HPDE6-E6E7 (cell line): ENCODE measurements around the gene THRAP3.

Source experiments
- DNase-seq: peaks from one replicate; pipeline ENCODE4 v3.0.0; 2011; ENCODE audit warnings: missing footprints; ENCODE audit errors: extremely low spot score

The THRAP3 gene

DNA sequence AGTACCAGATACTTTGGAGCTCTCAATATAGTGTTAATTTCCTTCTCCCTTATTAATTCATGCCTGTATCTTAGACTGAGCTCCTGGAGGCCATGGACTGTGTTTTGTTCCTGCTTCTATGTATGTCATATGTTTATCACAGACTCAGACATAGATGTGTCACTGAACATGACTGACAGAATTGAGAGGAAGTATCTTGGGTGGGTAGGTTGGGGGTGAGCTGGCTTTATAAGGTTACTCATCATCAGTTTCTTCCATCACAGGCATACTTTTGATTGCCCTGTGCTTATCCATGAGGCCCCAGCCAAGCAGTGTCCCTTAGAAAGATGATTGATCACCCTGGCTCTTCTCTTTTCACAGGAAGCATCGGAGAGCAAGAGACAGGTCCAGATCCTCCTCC is 76.3 kb downstream of the THRAP3 start:
- no peak for DNase-seq

DNA sequence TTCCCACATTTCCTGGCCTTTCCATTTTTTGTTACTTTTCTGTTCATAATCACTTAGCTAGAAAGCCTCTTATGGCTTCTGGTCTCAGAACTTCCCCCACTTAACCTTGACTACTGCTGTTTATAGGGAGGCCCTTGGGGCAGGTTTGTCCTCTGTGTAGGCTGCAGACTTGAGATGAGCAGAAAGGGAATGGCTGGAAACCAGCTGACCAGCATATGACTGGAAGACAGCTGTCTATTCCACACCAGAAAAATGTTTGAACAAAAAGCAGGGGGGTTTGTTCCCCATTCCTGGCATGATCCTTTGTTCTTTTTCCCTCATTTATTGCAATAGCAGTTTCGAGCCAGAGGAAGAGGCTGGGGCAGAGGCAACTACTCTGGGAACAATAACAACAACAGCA is 77.0 kb downstream of the THRAP3 start:
- DNase-seq = no peak

DNA sequence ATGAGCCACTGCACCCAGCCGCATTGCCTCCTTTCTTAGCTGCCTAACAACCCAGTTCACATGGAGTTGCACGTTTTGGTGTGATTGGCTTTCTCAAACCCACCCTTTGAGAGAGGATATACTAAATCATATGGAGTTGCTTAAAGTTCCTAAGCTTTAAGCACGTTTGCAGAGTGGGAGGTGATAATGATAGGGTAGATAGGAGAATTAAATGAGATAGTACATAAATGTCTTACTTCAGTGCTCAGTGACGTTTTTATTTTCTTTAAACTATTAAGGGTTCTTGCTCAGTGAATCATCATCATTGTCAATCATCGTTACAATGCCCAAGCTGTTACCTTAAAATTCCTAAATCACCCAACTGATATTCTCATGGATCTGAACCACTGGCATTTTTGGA is 79.0 kb downstream of the THRAP3 start:
- no peak for DNase-seq

DNA sequence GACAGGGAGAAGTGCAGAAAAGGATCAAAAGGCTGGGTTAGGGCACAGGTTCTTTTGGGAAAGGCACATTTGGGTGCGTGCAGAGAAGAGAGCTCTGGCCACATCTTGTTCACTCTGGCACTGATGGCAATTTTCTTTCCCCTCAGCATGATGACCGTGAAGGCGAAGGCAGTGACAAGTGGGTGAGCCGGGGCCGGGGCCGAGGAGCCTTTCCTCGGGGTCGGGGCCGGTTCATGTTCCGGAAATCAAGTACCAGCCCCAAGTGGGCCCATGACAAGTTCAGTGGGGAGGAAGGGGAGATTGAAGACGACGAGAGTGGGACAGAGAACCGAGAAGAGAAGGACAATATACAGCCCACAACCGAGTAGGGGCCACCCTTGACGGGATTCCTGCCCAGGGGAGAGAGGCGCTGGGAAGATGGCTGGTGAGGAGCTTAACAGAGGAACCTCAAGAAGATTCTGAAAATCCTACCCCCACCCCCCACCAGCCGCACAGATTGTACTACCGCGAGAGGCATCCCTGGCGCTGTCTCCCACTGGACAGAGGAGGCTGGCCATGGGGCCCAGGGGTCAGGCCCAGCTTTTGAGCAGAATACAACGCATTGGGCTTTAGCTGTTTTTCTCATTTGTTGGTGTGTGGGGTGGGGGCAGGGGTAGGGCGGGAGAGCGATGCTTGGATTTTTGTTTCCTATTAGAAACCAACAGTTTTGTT is 79.6 kb downstream of the THRAP3 start:
- no peak for DNase-seq

DNA sequence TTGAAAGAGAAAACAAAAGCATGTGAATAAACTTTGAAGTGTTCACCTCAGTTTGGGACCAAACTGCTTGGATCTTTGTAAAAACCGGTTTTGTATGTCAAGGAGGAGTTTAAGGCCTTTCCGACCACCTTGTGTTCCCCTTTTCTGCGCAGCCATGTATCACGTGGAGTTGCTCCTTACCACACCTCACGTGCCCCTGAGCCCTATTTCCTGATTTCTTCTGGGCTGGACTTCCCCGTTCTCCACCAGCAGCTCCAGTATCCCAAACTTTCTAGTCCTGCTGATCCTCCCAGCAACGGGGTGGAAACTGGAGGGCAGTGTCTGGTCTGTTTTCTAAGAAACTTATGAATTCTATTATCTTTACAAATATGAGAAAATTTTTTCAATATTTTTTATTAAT is 80.3 kb downstream of the THRAP3 start:
- no peak for DNase-seq

DNA sequence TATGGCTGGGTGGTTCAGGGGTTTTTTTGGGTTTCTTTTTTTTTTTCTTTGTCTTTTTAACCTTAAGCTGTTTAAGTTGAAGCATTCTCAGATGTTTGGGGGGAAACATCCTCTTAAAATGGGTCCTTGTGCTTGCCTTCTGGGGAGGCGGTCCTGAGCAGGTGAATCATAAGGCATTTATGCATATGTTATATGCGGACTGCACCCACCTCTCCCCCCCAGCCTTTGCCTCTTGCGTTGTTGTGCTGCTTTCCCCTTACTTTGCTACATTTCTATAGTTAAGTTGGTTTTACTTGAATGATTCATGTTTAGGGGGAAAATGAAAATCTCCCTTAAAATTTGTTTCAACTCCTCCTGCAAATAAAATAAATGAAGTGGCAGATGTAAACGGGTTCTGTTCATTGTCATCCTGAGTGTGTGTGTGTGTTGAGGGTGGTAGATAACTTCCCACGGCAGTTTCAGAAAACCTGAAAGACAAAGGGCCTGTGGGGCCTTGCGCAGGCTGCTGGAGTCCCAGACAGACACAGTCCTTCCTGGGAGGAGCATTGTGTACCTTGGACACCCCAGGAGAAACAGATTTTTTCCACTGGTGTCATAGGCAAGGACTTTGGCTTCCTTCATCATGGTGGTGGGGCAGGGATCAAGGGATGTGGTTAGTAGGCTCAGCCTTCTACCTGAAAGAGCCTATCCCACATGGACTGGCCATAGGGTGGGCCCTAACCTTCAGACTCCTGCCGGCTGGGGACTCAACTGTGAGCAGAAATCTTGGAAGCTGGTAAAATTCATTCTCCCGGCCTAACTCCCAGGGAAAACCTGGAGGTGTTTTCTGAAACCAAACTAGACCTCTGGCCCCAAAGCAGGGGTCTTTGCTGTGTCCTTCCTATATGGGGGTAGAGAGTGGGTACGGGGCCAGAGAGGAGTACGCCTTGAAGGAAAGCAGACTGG is 81.0 kb downstream of the THRAP3 start:
- no peak for DNase-seq

DNA sequence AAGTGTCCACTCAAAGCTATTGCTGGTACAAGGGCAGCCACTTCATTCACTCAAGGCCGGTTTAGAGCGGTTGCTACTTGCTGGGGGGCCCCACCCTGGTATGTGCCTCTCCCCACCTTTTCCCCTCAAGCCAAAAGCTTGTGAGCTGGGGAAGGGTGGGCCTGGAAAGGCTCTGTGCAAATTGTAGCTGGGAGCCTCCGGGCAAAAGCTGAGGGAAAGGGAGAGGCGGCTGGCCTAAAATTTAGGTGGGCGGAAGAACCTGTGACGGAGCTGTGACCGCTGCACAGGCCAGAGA is 81.6 kb downstream of the THRAP3 start:
- DNase-seq = no peak

DNA sequence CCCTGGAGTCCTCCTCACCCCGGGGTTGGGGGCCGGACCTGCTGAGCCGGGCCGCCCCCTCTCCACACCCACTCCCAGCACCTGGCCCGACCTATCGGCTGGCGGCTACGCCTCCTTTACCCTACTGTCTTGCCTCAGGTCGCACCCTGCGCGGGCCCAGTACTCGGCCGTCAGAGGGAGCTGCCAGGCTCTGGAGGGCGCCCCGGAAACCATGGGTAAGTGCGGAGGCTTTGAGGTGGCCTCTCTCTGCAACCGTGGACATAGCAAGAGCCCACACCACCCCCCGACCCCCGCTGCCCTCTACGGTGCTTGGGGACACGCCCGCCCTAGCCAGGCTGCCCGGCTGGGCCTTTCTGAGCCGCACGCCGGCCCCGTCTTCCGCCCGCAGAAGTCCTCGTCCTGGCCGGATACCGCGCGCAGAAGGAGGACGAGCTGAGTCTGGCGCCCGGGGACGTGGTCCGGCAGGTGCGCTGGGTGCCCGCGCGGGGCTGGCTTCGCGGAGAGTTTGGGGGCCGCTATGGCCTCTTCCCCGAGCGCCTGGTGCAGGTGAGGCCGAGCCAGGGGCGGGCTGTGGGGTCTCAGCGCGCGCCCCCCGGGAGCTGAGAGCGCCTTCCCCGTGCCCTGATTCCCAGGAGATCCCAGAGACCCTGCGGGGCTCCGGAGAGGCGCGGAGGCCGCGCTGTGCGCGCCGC is 82.1 kb downstream of the THRAP3 start, which contains the start of gene SH3D21:
Gene SH3D21, plus strand, starts transcription at position 159 of the 692 bp plus-strand sequence. Its CDS starts 53 bp downstream, at position 212.
- peak; percentile 71 for DNase-seq

DNA sequence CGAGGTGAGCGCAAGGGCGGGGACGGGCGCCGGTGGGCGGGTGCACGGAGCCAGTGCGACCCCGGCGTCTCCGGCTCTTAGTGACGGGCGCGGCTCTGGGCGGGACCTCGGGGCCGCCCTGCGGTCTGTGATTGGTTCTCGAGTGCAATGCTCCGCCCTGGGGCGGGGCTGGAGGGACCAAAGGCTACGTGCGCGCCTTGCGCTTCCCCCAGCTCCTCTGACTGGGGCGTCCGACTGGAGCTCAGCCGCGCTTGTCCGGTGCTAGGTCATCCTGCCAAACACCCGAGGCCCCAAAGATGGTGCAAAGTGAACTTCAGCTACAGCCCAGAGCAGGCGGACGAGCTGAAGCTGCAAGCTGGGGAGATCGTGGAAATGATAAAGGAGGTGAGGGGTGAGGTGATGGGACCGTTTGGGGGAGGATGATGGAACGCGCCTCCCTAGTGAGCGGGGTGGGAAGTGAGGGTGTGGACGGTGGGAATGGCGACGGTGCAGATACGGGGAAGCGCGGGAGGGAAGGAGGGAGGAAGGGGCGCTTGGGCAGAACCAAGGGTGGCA is 82.7 kb downstream of the THRAP3 start:
- peak; percentile 94 for DNase-seq

DNA sequence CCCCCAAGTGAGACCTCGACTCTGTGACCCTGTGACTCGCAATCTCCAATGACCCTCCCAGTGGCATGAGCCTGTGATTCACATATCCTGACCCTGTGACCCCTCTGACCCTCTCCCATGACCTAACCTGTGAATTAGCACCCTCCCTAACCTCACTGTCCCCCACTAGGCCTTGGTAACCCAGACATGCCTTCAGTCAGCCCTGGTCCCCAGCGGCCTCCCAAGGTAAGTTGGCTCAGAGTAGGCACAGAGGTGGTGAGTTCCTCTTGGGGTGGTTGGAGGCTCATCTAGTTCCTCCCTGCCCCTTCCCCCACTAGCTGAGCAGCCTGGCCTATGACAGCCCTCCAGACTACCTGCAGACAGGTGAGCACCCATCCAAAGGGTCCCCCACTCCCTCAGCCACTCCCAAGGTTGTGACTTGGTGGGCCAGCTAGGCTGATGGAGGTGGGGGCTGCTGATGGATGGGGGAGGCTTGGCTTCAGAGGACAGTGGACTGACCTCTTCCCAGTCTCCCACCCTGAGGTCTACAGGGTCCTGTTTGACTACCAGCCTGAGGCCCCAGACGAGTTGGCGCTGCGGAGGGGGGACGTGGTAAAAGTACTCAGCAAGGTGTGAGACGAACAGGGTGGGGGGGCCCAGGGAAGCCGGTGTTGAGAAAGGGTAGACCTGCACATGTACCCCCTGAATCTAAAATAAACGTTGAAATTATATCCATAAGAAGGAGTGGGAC is 83.5 kb downstream of the THRAP3 start:
- DNase-seq = no peak

DNA sequence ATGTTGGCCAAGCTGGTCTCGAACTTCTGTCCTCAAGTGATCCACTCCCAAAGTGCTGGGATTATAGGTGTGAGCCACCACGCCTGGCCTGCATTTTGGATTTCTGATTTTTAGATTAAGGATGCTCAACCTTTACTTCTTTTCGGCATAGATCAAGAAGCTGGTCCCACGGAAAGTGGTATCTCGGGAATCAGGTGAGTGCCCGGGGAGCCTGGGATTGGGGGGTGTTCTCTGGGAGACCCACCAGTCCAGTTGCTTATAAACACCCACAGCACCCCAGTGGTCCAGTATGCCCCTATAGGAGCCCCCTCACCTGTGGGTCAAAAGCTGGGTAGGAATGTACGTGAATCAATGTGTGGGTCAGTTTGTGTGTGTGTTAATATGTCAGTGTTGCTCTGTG is 85.2 kb downstream of the THRAP3 start:
- no peak for DNase-seq

DNA sequence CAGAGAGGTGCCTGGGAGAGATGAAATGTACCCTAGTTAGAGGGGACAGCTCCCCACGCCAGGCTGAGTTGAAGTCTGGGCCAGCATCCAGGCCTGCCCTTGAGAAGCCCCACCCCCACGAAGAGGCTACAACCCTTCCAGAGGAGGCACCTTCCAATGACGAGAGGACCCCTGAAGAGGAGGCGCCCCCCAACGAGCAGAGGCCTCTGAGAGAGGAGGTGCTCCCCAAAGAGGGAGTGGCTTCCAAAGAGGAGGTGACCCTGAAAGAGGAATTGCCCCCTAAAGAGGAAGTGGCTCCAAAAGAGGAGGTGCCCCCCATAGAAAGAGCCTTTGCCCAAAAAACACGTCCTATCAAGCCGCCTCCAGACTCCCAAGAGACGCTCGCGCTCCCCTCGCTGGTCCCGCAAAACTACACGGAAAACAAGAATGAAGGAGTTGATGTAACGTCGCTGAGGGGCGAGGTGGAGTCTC is 96.1 kb downstream of the THRAP3 start:
- DNase-seq = no peak

DNA sequence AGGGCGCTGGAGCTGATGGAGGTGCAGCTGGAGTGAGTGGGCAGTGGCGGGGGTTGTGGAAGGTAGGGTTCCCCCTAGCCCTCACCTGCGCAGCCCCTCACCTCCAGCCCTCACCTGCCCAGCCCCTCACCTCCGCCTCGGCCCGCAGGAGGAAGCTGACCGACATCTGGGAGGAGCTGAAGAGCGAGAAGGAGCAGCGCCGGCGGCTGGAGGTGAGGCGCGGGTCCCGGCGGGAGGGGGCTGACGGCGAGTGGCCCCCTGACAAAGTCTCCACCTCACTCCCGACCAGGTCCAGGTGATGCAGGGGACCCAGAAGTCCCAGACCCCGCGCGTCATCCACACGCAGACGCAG is 96.5 kb downstream of the THRAP3 start:
- no peak for DNase-seq

DNA sequence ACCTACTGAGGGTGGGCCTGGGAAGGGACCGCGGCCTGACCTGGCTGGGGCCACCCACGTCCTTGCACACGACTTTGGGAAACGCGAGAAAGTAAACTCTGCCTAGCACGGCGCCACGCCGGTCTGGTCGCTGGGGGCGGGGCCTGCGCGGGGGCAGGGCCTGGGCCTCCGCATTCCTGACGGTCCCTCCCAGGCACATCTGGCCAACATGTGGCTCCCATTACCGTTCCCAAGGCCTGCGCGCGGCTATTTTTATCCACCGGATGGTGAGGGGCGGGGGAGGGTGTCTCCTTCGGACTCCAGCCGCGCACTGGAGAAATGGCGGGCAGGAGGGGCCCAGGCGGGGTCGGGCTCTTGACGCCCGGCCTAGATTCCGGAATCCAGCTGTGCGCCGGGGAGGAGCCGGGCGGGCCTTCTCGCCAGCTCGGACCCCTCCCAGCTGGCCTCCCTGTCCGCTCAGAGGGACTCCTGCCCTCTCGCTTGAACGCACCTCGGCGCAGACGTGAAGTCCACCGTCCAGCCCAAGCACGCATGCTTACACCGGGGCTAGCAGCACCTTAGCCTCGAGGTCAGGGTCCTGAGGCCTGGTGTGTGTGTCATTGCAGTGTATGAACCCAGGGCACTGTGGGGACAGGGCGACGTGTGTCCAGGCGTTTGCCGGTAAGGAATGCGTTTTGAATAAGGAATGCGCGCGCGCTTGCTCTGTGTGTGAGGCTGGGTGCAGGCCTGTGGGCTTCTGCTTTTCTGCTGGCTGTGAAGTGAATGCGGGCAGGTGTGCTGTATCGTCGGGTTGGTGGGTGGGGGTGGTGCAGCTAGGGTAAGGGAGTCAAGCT is 97.1 kb downstream of the THRAP3 start:
- DNase-seq = no peak

DNA sequence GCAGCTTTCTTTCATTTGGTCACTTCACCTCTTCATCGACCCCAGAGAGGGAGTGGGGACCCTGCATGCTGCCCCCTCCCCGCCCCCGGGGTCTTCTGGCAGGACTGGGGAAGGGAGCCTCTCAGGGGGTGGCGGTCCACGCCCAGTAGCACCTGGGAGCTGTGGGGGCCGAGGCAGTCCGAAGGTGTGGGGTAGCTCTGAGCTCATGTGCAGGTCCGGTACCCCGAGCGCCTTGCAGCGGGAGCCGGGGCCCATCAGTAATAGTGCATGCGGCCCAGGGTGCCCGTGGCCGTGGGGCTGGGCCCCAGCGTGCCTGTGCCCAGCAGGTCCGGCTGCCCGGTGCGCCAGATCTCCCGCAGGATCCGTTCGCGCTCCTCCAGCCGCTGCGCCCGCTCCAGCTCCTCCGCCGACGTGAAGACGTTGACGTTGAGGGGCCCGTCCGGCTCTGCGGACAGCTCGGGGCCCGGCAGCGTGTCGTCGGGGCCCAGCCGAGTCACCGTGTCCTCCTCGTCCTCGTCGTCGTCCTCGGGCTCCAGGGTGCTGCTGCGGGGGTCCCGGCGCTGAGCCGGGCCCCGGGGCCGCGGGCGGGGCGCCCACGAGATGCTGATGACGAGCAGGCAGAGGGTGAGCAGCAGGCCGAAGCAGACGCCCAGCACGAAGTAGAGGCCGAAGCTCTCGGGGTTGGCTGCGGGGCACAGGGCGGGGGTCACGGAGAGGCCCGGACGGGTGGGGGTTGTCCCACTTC is 98.0 kb downstream of the THRAP3 start:
- DNase-seq = no peak

DNA sequence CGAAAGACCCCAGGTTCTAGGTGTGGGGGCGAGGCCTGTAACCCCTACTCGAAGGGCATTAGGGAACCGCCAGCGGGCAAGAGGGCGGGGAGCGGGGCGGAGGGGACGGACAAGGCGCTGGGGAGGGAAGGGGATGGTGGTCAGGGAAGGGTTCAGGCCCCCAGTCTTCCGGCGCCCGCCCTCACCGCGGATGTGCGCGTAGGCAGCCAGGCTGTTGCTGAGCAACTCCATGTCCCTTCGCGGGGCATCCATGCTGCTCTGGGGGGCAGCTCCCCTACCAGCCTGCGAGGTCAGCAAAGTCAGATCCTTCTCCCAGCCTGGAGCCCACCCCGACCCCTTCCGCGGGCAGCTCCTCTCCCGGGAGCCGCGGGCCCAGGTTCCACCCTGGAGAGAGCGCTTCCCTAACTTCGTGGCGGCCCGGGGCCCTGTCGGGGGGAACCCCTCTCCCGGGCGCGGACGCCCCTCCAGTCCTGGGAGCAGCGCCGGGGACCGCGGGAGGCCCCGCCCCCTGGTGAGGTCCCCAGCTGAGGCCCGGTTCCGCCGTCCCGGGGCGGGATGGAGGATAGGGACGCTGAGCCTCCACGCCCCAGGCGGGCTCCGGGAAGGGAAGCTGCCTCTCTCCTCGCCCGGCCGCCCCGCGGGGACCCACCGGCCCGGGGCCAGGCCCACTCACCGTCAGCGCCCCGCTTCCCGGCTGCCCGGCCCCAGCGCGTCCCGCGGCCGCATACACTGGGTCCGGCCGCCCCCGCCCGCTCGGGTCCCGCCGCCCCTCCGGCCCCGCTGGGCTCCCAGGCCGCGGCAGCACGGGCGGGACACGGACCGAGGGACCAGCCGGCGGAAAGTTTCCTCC is 98.8 kb downstream of the THRAP3 start:
- no peak for DNase-seq

DNA sequence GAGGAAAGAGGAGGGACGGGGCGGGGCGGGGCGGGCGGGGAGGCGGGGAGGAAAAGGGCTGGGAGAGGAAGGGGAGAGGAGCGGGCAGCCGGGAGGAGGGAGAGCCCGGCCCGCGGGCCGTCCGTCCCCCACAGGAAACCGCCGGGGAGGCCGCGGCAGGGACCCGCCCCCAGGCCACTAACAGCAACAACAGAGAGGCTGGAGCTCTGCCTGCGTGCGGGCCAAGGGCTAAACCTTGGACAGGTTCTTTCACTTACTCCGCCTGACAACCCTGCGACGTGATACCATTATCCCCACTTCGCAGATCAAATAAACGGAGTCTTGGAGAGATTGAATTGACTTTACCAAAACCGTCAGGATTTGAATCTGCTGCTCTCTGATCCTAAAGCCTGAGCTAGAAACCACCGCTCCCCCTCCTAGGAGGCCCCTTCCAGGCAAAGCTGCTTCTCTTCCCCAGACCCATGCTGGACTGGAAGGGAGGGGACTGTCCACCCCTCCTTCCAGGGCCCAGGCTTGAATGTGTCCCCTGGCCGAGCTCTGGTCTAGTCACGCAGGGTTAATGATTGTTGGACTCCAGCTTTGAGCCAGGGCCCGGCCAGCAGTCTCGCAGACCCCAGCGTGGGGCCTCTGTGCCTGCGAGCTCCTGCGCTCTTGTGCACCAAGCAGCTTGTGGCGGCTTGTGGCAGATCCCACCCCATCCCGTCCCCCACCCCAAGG is 99.6 kb downstream of the THRAP3 start, which contains the start of gene EVA1B:
Gene EVA1B, minus strand, starts transcription at position 10 of the 717 bp plus-strand sequence. CDS start 608 bp downstream, outside the sequence.
- no peak for DNase-seq

DNA sequence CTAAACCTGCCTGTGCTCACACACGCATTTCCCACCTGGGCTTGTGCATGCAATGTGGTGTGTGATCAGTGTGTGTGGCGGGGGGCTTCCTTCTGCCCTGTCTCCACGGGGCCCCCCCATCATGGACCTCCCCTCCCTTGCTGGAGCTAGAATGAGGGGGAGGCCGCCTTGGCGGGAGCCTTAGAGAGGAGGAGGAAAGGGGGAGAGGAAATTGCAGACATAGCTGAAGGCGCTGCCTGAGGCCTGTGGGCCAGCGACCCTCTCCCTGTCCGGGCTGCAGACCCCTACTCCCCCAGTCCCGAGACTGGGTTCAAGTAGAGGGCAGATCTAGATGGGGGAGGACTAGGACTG is 100.1 kb downstream of the THRAP3 start:
- no peak for DNase-seq
